IMR-90 (cell line): ENCODE data around the gene TMPRSS15. TPM values are rescaled to one million over a fixed set of nuclear protein-coding genes. Genes with fewer than 3 reads are reported as not detected.

Experiments
- ATAC-seq: fragments of 200-7000 bp; cut with Tn5 transposase; 2 replicates; pipeline ENCODE4 v1.9.1; 2020; ENCODE audit warnings: low read depth, mild to moderate bottlenecking, moderate library complexity
- BruUV-seq: library from RNA; stranded (reverse); fragments of 400-500 nt; replicated peaks from 2 replicates; lab custom pipeline; 2021; lab: Mats Ljungman, UMichigan
- CTCF ChIA-PET: fragments of 300-600 bp; formaldehyde crosslinking; extraction: SDS; loops from one replicate; lab custom pipeline; 2021; ENCODE audit warnings: antibody characterized with exemption; lab: Yijun Ruan, JAX
- POLR2A ChIA-PET: fragments of 300-600 bp; sonication (Branson Sonifier 250); formaldehyde crosslinking; loops from one replicate; lab custom pipeline; 2022; ENCODE audit warnings: antibody characterized with exemption; ENCODE audit not compliant: unreplicated experiment; lab: Charles Lee
- DNase-seq: peaks from one replicate; pipeline ENCODE4 v3.0.0; 2013
- H2AFZ ChIP-seq: replicated peaks from 2 replicates; pipeline ENCODE3; 2013; ENCODE audit warnings: low read length, mild to moderate bottlenecking; ENCODE audit not compliant: poor library complexity
- H2AK5ac ChIP-seq: 2 replicates; pipeline ENCODE4 v1.6.1; 2013; ENCODE audit warnings: low read depth, low read length, inconsistent platforms
- H2AK9ac ChIP-seq: replicated peaks from 2 replicates; pipeline ENCODE3; 2013; ENCODE audit warnings: mild to moderate bottlenecking, low read depth, low read length, moderate library complexity; ENCODE audit not compliant: poor library complexity
- H2BK120ac ChIP-seq: 2 replicates; pipeline ENCODE4 v1.6.1; 2013; ENCODE audit warnings: low read depth, low read length, inconsistent platforms
- H2BK15ac ChIP-seq: 3 replicates; pipeline ENCODE4 v1.6.1; 2013; ENCODE audit warnings: low read depth, low read length, inconsistent platforms
- H2BK20ac ChIP-seq: 2 replicates; pipeline ENCODE4 v1.6.1; 2013; ENCODE audit warnings: low read depth, mild to moderate bottlenecking, inconsistent platforms, low read length, moderate library complexity
- H2BK5ac ChIP-seq: 2 replicates; pipeline ENCODE4 v1.6.1; 2013; ENCODE audit warnings: mild to moderate bottlenecking, low read depth, low read length, inconsistent platforms; ENCODE audit not compliant: poor library complexity, severe bottlenecking
- H3K14ac ChIP-seq: replicated peaks from 2 replicates; pipeline ENCODE4 v1.6.1; 2013; ENCODE audit warnings: low read depth, low read length, inconsistent platforms
- H3K18ac ChIP-seq: 2 replicates; pipeline ENCODE4 v1.6.1; 2013; ENCODE audit warnings: low read depth, low read length, control low read depth
- H3K23ac ChIP-seq: 2 replicates; pipeline ENCODE4 v1.6.1; 2013; ENCODE audit warnings: low read depth, low read length, inconsistent platforms
- H3K27ac ChIP-seq: 2 replicates; pipeline ENCODE4 v1.5.1; 2013; ENCODE audit warnings: mild to moderate bottlenecking, control low read depth, low read length; ENCODE audit not compliant: insufficient read depth
- H3K27me3 ChIP-seq: 2 replicates; pipeline ENCODE4 v1.6.1; 2013; ENCODE audit warnings: low read length; ENCODE audit not compliant: control insufficient read depth, insufficient read depth
- H3K36me3 ChIP-seq: 2 replicates; pipeline ENCODE4 v1.6.1; 2013; ENCODE audit warnings: low read length, mixed read lengths; ENCODE audit not compliant: control insufficient read depth, insufficient read depth
- H3K4ac ChIP-seq: 2 replicates; pipeline ENCODE4 v1.6.1; 2013; ENCODE audit warnings: low read depth, low read length, inconsistent platforms
- H3K4me1 ChIP-seq: 2 replicates; pipeline ENCODE4 v1.6.1; 2013; ENCODE audit warnings: low read length, mixed read lengths; ENCODE audit not compliant: control insufficient read depth, insufficient read depth
- H3K4me2 ChIP-seq: 2 replicates; pipeline ENCODE4 v1.6.1; 2013; ENCODE audit warnings: low read depth, mild to moderate bottlenecking, control low read depth, low read length, moderate library complexity
- H3K4me3 ChIP-seq: 2 replicates; pipeline ENCODE4 v1.5.1; 2013; ENCODE audit warnings: low read depth, mild to moderate bottlenecking, control low read depth, low read length, moderate library complexity; ENCODE audit not compliant: insufficient read depth
- H3K56ac ChIP-seq: 2 replicates; pipeline ENCODE4 v1.6.1; 2013; ENCODE audit warnings: low read length, inconsistent platforms; ENCODE audit not compliant: insufficient read depth; ENCODE audit errors: extremely low read depth
- H3K79me1 ChIP-seq, 2 experiments: 2 replicates each; pipeline ENCODE4 v1.6.1; 2013; ENCODE audit warnings: low read length in 2 of 2, inconsistent platforms in 1 of 2, low read depth in 1 of 2
- H3K9ac ChIP-seq: 2 replicates; pipeline ENCODE4 v1.6.1; 2013; ENCODE audit warnings: low read depth, low read length, control low read depth
- H3K9me1 ChIP-seq: 2 replicates; pipeline ENCODE4 v1.6.1; 2013; ENCODE audit warnings: low read length, inconsistent platforms; ENCODE audit not compliant: insufficient read depth
- H3K9me3 ChIP-seq: 2 replicates; pipeline ENCODE4 v1.6.1; 2013; ENCODE audit warnings: low read length; ENCODE audit not compliant: control insufficient read depth, insufficient read depth
- H4K20me1 ChIP-seq: 2 replicates; pipeline ENCODE4 v1.6.1; 2013; ENCODE audit warnings: low read length, inconsistent platforms; ENCODE audit not compliant: insufficient read depth
- H4K5ac ChIP-seq: 2 replicates; pipeline ENCODE4 v1.6.1; 2013; ENCODE audit warnings: mild to moderate bottlenecking, low read depth, low read length, control low read depth
- H4K8ac ChIP-seq, 2 experiments: 2 replicates each; pipeline ENCODE4 v1.6.1; 2013; ENCODE audit warnings: low read depth in 2 of 2, low read length in 2 of 2, control low read depth in 1 of 2, inconsistent platforms in 1 of 2
- H4K91ac ChIP-seq: 2 replicates; pipeline ENCODE4 v1.6.1; 2013; ENCODE audit warnings: low read depth, low read length, inconsistent platforms; ENCODE audit not compliant: insufficient read depth
- BHLHE40 ChIP-seq: fragments of 150-350 bp; IDR thresholded peaks from 2 replicates; pipeline ENCODE4 v1.6.1; 2016; ENCODE audit warnings: mild to moderate bottlenecking, low read depth, low read length
- CEBPB ChIP-seq: IDR thresholded peaks from 2 replicates; pipeline ENCODE4 v1.6.1; 2012; ENCODE audit warnings: low read depth, low read length, improper control_type of control experiment
- CHD1 ChIP-seq: IDR thresholded peaks from 2 replicates; pipeline ENCODE4 v1.6.1; 2012; ENCODE audit warnings: low read depth, low read length, improper control_type of control experiment
- CTCF ChIP-seq: conservative IDR thresholded peaks from 2 replicates; pipeline ENCODE4 v1.5.1; 2012; ENCODE audit warnings: mild to moderate bottlenecking, low read depth, low read length, improper control_type of control experiment
- ELK1 ChIP-seq: fragments of 150-350 bp; IDR thresholded peaks from 2 replicates; pipeline ENCODE4 v1.6.1; 2016; ENCODE audit warnings: low read depth, mild to moderate bottlenecking, low read length, moderate library complexity, borderline replicate concordance
- FOS ChIP-seq: fragments of 150-350 bp; IDR thresholded peaks from 2 replicates; pipeline ENCODE4 v1.6.1; 2016; ENCODE audit warnings: low read depth, low read length
- MAFK ChIP-seq: IDR thresholded peaks from 2 replicates; pipeline ENCODE4 v1.6.1; 2012; ENCODE audit warnings: low read depth, low read length, improper control_type of control experiment
- MAZ ChIP-seq: IDR thresholded peaks from 2 replicates; pipeline ENCODE4 v1.6.1; 2012; ENCODE audit warnings: low read depth, mild to moderate bottlenecking, low read length, improper control_type of control experiment, moderate library complexity, borderline replicate concordance
- MXI1 ChIP-seq: IDR thresholded peaks from 2 replicates; pipeline ENCODE4 v1.6.1; 2012; ENCODE audit warnings: low read depth, mild to moderate bottlenecking, low read length, moderate library complexity, borderline replicate concordance
- NFE2L2 ChIP-seq: fragments of 150-350 bp; IDR thresholded peaks from 2 replicates; pipeline ENCODE4 v1.6.1; 2016; ENCODE audit warnings: low read depth, mild to moderate bottlenecking, low read length
- POLR2A ChIP-seq: IDR thresholded peaks from 2 replicates; pipeline ENCODE4 v1.6.1; 2012; ENCODE audit warnings: mild to moderate bottlenecking, low read depth, low read length
- RAD21 ChIP-seq: IDR thresholded peaks from 2 replicates; pipeline ENCODE4 v1.6.1; 2012; ENCODE audit warnings: low read length, improper control_type of control experiment
- RCOR1 ChIP-seq: IDR thresholded peaks from 2 replicates; pipeline ENCODE4 v1.6.1; 2012; ENCODE audit warnings: mild to moderate bottlenecking, low read length, improper control_type of control experiment; ENCODE audit not compliant: insufficient replicate concordance
- RFX5 ChIP-seq: IDR thresholded peaks from 2 replicates; pipeline ENCODE4 v1.8.0; 2012; ENCODE audit warnings: low read depth, mild to moderate bottlenecking, low read length, moderate library complexity
- SMC3 ChIP-seq: fragments of 150-350 bp; IDR thresholded peaks from 2 replicates; pipeline ENCODE4 v1.6.1; 2016; ENCODE audit warnings: low read depth, mild to moderate bottlenecking, antibody characterized with exemption, low read length, moderate library complexity
- USF2 ChIP-seq: fragments of 150-350 bp; IDR thresholded peaks from 2 replicates; pipeline ENCODE4 v1.6.1; 2017; ENCODE audit warnings: mild to moderate bottlenecking, antibody characterized with exemption, low read length, low read depth
- WGBS, 2 experiments: methylation state at CpG; one replicate each; pipeline versions ENCODE4 v1.1.5 to v1.1.7; 2013; ENCODE audit warnings: missing lambda C conversion rate in 2 of 2; ENCODE audit not compliant: insufficient read length in 1 of 2; ENCODE audit errors: extremely low coverage in 2 of 2; 5-methylcytosine and 5-hydroxymethylcytosine counted together
- dilution Hi-C: fragments of 300-500 bp; cut with HindIII; formaldehyde crosslinking; loops from one replicate; pipeline ENCODE4 v1.14.3; 2018; ENCODE audit warnings: low sequenced_read_pairs; ENCODE audit not compliant: unreplicated experiment
- in situ Hi-C: fragments of 300-500 bp; cut with MboI; formaldehyde crosslinking; loops from 3 replicates; pipeline ENCODE4 v1.14.3; 2019; ENCODE audit warnings: low sequenced_read_pairs, inconsistent platforms, mixed read lengths
- intact Hi-C: fragments of 100-400 bp; cut with micrococcal nuclease; formaldehyde crosslinking; loops from 2 replicates; pipeline ENCODE4 v1.10.0; 2022
- polyA plus RNA-seq, 3 experiments: library from polyadenylated mRNA; depleted of rRNA; stranded (reverse); fragments of >200 nt; gene quantifications; 2 replicates each; pipeline ENCODE4 v1.2.3, GENCODE V29; 2012; ENCODE audit warnings: low replicate concordance in 1 of 3
- total RNA-seq: library from RNA; depleted of rRNA; stranded (reverse); fragments of >200 nt; gene quantifications from 2 replicates; pipeline ENCODE4 v1.2.3, GENCODE V29; 2012

TMPRSS15 gene
- total and polyA plus RNA-seq, 2 of the 4 experiments (the other 2 are of a cell fraction): not detected

- Histone ChIP-seq H3K9ac (no peak overlapping the region), H3K9me1 (no peaks in the 10 kb centered on the region), H3K4me2 (no peak overlapping the region), H4K8ac (no peak overlapping the region), H3K18ac (no peak overlapping the region), H4K5ac (no peak overlapping the region), H3K4ac (no peak overlapping the region), H3K27me3 (no peaks in the 10 kb centered on the region), H2AFZ (no peak overlapping the region), H3K9me3 (peaks cover 1% of the 10 kb centered on the region; the same call in 1 of the 2 replicates), H2AK5ac (no peak overlapping the region), H2BK15ac (no peak overlapping the region), H2BK20ac (no peak overlapping the region), H3K27ac (no peak overlapping the region), H3K56ac (no peak overlapping the region), H3K4me3 (no peak overlapping the region), H4K20me1 (no peaks in the 10 kb centered on the region), H3K14ac (no peak overlapping the region), H2AK9ac (no peak overlapping the region), H2BK5ac (no peak overlapping the region), H3K36me3 (no peaks in the 10 kb centered on the region), H3K23ac (no peak overlapping the region), H4K91ac (no peak overlapping the region), H3K4me1 (no peaks in the 10 kb centered on the region), H3K79me1 (no peaks in the 10 kb centered on the region), H2BK120ac (no peak overlapping the region)
- no peak for ATAC-seq
- in situ Hi-C loops (no loop called here), dilution Hi-C loops (no loop called here), intact Hi-C loops (no loop called here)
- POLR2A ChIA-PET: no interaction called here
- no peak for TF ChIP-seq CHD1
- no peak for TF ChIP-seq MAFK
- no peak for TF ChIP-seq SMC3
- TF ChIP-seq USF2: no peak
- no peak for TF ChIP-seq RAD21
- no peak for TF ChIP-seq BHLHE40
- no peak for TF ChIP-seq NFE2L2
- TF ChIP-seq CTCF: no peak
- TF ChIP-seq RCOR1: no peak
- TF ChIP-seq MXI1: no peak
- TF ChIP-seq ELK1: no peak
- TF ChIP-seq FOS: no peak
- TF ChIP-seq POLR2A: no peak
- TF ChIP-seq CEBPB: no peak
- no peak for TF ChIP-seq RFX5
- no peak for TF ChIP-seq MAZ
- CTCF ChIA-PET: no interaction called here
- BruUV-seq: no TSS peak
- DNase-seq: no peak
- no CpG with 5 or more reads among the region's 9 CpGs for WGBS, 2 experiments
Observed at GRCh38 chr21:18294100-18294499, 109.5 kb downstream of the TMPRSS15 start.
